Nephron (organoid): Measurements from ENCODE around the gene RPRD1B.

Experiments used
- H3K27ac Mint-ChIP-seq, 3 experiments: 2 replicates each; pipeline ENCODE4 v1.8.0; 2020; ENCODE audit warnings: mixed read lengths in 3 of 3, mild to moderate bottlenecking in 2 of 3, moderate library complexity in 1 of 3
- H3K27me3 Mint-ChIP-seq: 2 replicates; pipeline ENCODE4 v1.8.0; 2021; ENCODE audit warnings: low read depth, mild to moderate bottlenecking, moderate library complexity, mixed read lengths
- H3K36me3 Mint-ChIP-seq: 2 replicates; pipeline ENCODE4 v1.8.0; 2020; ENCODE audit warnings: low read depth, mixed read lengths
- H3K4me1 Mint-ChIP-seq: 2 replicates; pipeline ENCODE4 v1.8.0; 2020; ENCODE audit warnings: mixed read lengths
- H3K4me3 Mint-ChIP-seq, 3 experiments: 2 replicates each; pipeline ENCODE4 v1.8.0; 2020; ENCODE audit warnings: mild to moderate bottlenecking in 3 of 3, mixed read lengths in 3 of 3, moderate library complexity in 2 of 3
- H3K9me3 Mint-ChIP-seq: 2 replicates; pipeline ENCODE4 v1.8.0; 2020; ENCODE audit warnings: mixed read lengths
- CTCF ChIP-seq, 3 experiments: fragments of 200-600 bp; sonication (generic); IDR thresholded peaks; one replicate each; pipeline ENCODE4 v1.5.0; 2021; ENCODE audit warnings: antibody characterized with exemption in 3 of 3; ENCODE audit not compliant: unreplicated experiment in 3 of 3

Gene RPRD1B

GRCh38 chr20:38017959-38018358, 15.6 kb upstream of the RPRD1B start:
- peaks cover 24% of the 10 kb centered on the region for H3K9me3 Mint-ChIP-seq
- peaks cover 24% of the 10 kb centered on the region for H3K4me1 Mint-ChIP-seq
- no peak overlapping the region for H3K27ac Mint-ChIP-seq
- H3K4me3 Mint-ChIP-seq: no peak overlapping the region
- no peak for TF ChIP-seq CTCF (IDR thresholded peaks at IDR 0.05; ENCODE audit: unreplicated experiment in 3 of 3)
- peaks cover 76% of the 10 kb centered on the region for H3K36me3 Mint-ChIP-seq
- H3K27me3 Mint-ChIP-seq: peaks cover 4% of the 10 kb centered on the region

GRCh38 chr20:38018385-38018784, 15.2 kb upstream of the RPRD1B start:
- no peak overlapping the region for H3K27ac Mint-ChIP-seq
- peaks cover 4% of the 10 kb centered on the region for H3K27me3 Mint-ChIP-seq
- TF ChIP-seq CTCF (IDR thresholded peaks at IDR 0.05; ENCODE audit: unreplicated experiment in 3 of 3): no peak
- H3K4me1 Mint-ChIP-seq: peaks cover 24% of the 10 kb centered on the region
- peaks cover 24% of the 10 kb centered on the region for H3K9me3 Mint-ChIP-seq
- no peak overlapping the region for H3K4me3 Mint-ChIP-seq
- peaks cover 72% of the 10 kb centered on the region for H3K36me3 Mint-ChIP-seq

GRCh38 chr20:38021087-38021772, 12.3 kb upstream of the RPRD1B start:
- no peak for TF ChIP-seq CTCF (IDR thresholded peaks at IDR 0.05; ENCODE audit: unreplicated experiment in 3 of 3)
- Mint-ChIP-seq H3K27me3 (peaks cover 4% of the 10 kb centered on the region), H3K27ac (peak overlapping the region in 2 of 3 experiments; percentile 44 to 77)

GRCh38 chr20:38023181-38024001, 10.2 kb upstream of the RPRD1B start:
- no peak for TF ChIP-seq CTCF (IDR thresholded peaks at IDR 0.05; ENCODE audit: unreplicated experiment in 3 of 3)
- peak overlapping the region in 1 of 3 experiments; percentile 8 for H3K4me3 Mint-ChIP-seq
- H3K27me3 Mint-ChIP-seq: peaks cover 4% of the 10 kb centered on the region
- H3K4me1 Mint-ChIP-seq: peaks cover 34% of the 10 kb centered on the region
- peaks cover 7% of the 10 kb centered on the region for H3K9me3 Mint-ChIP-seq
- peak overlapping the region; percentile 88 to 93 (median 90) for H3K27ac Mint-ChIP-seq
- peaks cover 45% of the 10 kb centered on the region for H3K36me3 Mint-ChIP-seq

More at GRCh38 chr20:38021087-38021772, 12.3 kb upstream of the RPRD1B start:
- Mint-ChIP-seq H3K36me3 (peaks cover 53% of the 10 kb centered on the region), H3K4me1 (peaks cover 34% of the 10 kb centered on the region), H3K9me3 (peaks cover 20% of the 10 kb centered on the region), H3K4me3 (no peak overlapping the region)

GRCh38 chr20:38024496-38024895, 9.1 kb upstream of the RPRD1B start:
- peaks cover 4% of the 10 kb centered on the region for H3K27me3 Mint-ChIP-seq
- H3K36me3 Mint-ChIP-seq: peaks cover 42% of the 10 kb centered on the region

More at GRCh38 chr20:38024496-38024895, 9.1 kb upstream of the RPRD1B start:
- Mint-ChIP-seq H3K9me3 (peaks cover 6% of the 10 kb centered on the region), H3K4me1 (peaks cover 34% of the 10 kb centered on the region), H3K4me3 (peak overlapping the region in 1 of 3 experiments; percentile 24), H3K27ac (peak overlapping the region; percentile 67 to 90 (median 88))
- no peak for TF ChIP-seq CTCF (IDR thresholded peaks at IDR 0.05; ENCODE audit: unreplicated experiment in 3 of 3)
